Ovary (tissue), 3 donors: ENCODE measurements around the gene REXO4.

ENCODE experiments used
- CTCF ChIP-seq, 3 donors: fragments of 450-650 bp in 2 of 3; fragments of 200-600 bp in 1 of 3; IDR thresholded peaks; one replicate each; pipeline versions ENCODE4 v1.5.1 to v1.8.0; 2016 to 2022; ENCODE audit warnings: antibody characterized with exemption in 3 of 3, mild to moderate bottlenecking in 1 of 3
- EP300 ChIP-seq: sonication (generic); formaldehyde crosslinking; IDR thresholded peaks from one replicate; pipeline ENCODE4 v1.6.1; 2017; ENCODE audit warnings: antibody characterized with exemption
- donor health status: DM: no; HTN: no; CAD: no.

- no peak for TF ChIP-seq CTCF (IDR thresholded peaks at IDR 0.05)
- no peak for TF ChIP-seq EP300
Observed at GRCh38 chr9:133387680-133388079, 30.1 kb downstream of the REXO4 start.
